IPS-20b (cell line): ENCODE results near the gene CHD1L.
"Not testable (repeated sequence)": the region's sequence is repeated elsewhere in the genome, so short reads cannot be mapped to it uniquely, and the experiment has no call there.

Source experiments
- H3K27ac ChIP-seq: one replicate; pipeline ENCODE4 v1.5.1; 2013; ENCODE audit warnings: low read length
- H3K27me3 ChIP-seq: 2 replicates; pipeline ENCODE4 v1.6.1; 2013; ENCODE audit warnings: mild to moderate bottlenecking, low read length, inconsistent platforms; ENCODE audit not compliant: insufficient read depth
- H3K36me3 ChIP-seq: 2 replicates; pipeline ENCODE4 v1.6.1; 2013; ENCODE audit warnings: low read depth, mild to moderate bottlenecking, inconsistent platforms, low read length, moderate library complexity; ENCODE audit not compliant: insufficient read depth
- H3K4me1 ChIP-seq: 2 replicates; pipeline ENCODE4 v1.6.1; 2013; ENCODE audit warnings: mild to moderate bottlenecking, control low read depth, inconsistent platforms, low read length, moderate library complexity; ENCODE audit not compliant: insufficient read depth
- H3K4me3 ChIP-seq: 2 replicates; pipeline ENCODE4 v1.5.1; 2013; ENCODE audit warnings: mild to moderate bottlenecking, low read length, inconsistent platforms
- H3K9ac ChIP-seq: 2 replicates; pipeline ENCODE4 v1.6.1; 2013; ENCODE audit warnings: low read depth, mild to moderate bottlenecking, inconsistent platforms, low read length, moderate library complexity
- H3K9me3 ChIP-seq: 2 replicates; pipeline ENCODE4 v1.6.1; 2013; ENCODE audit warnings: mild to moderate bottlenecking, low read depth, low read length, inconsistent platforms; ENCODE audit not compliant: insufficient read depth

Gene CHD1L

GRCh38 chr1:147236448-147236847 is 6.0 kb upstream of the CHD1L start:
- Histone ChIP-seq H3K9me3 (peaks cover 10% of the 10 kb centered on the region), H3K4me1 (peaks cover 4% of the 10 kb centered on the region; the same call in 1 of the 2 replicates), H3K27ac (no peak overlapping the region), H3K27me3 (no peaks in the 10 kb centered on the region), H3K9ac (no peak overlapping the region), H3K36me3 (no peaks in the 10 kb centered on the region), H3K4me3 (no peak overlapping the region)

GRCh38 chr1:147236959-147237791 is 5.3 kb upstream of the CHD1L start:
- Histone ChIP-seq H3K9me3 (peaks cover 3% of the 10 kb centered on the region), H3K4me3 (no peak overlapping the region), H3K27ac (no peak overlapping the region), H3K27me3 (peaks cover 5% of the 10 kb centered on the region; the same call in 1 of the 2 replicates), H3K4me1 (peaks cover 4% of the 10 kb centered on the region; the same call in 1 of the 2 replicates), H3K36me3 (no peaks in the 10 kb centered on the region), H3K9ac (no peak overlapping the region)

GRCh38 chr1:147238053-147238902 is 4.2 kb upstream of the CHD1L start:
- no peak overlapping the region for H3K27ac ChIP-seq
- H3K9ac ChIP-seq = no peak overlapping the region
- H3K27me3 ChIP-seq = peaks cover 5% of the 10 kb centered on the region; the same call in 1 of the 2 replicates
- H3K4me3 ChIP-seq = no peak overlapping the region
- no peaks in the 10 kb centered on the region; the same call in 1 of the 2 replicates for H3K9me3 ChIP-seq
- no peaks in the 10 kb centered on the region for H3K36me3 ChIP-seq
- peaks cover 4% of the 10 kb centered on the region; the same call in 1 of the 2 replicates for H3K4me1 ChIP-seq

- Histone ChIP-seq H3K4me1 (peaks cover 4% of the 10 kb centered on the region; the same call in 1 of the 2 replicates), H3K27ac (no peak overlapping the region), H3K4me3 (0 out of 2 replicates have a peak overlapping the region, but pooled peaks have one; percentile 0), H3K9me3 (no peaks in the 10 kb centered on the region; the same call in 1 of the 2 replicates), H3K9ac (no peak overlapping the region), H3K36me3 (no peaks in the 10 kb centered on the region), H3K27me3 (peaks cover 5% of the 10 kb centered on the region; the same call in 1 of the 2 replicates)
Observed at GRCh38 chr1:147238925-147239820, 3.3 kb upstream of the CHD1L start.

GRCh38 chr1:147240131-147240721 is 2.3 kb upstream of the CHD1L start:
- H3K4me1 ChIP-seq, H3K9ac ChIP-seq, H3K27ac ChIP-seq, H3K9me3 ChIP-seq, H3K36me3 ChIP-seq, H3K27me3 ChIP-seq: not testable (repeated sequence)
- 0 out of 2 replicates have a peak overlapping the region, but pooled peaks have one; percentile 0 for H3K4me3 ChIP-seq

- no peak overlapping the region for H3K27ac ChIP-seq
- peak overlapping the region; percentile 94 for H3K4me3 ChIP-seq
- peaks cover 7% of the 10 kb centered on the region; the same call in 1 of the 2 replicates for H3K4me1 ChIP-seq
- peaks cover 5% of the 10 kb centered on the region; the same call in 1 of the 2 replicates for H3K27me3 ChIP-seq
- H3K9ac ChIP-seq = no peak overlapping the region; the same call in 1 of the 2 replicates
- peaks cover 4% of the 10 kb centered on the region; the same call in 1 of the 2 replicates for H3K36me3 ChIP-seq
- no peaks in the 10 kb centered on the region for H3K9me3 ChIP-seq
Observed at GRCh38 chr1:147241934-147242448, 493 bp upstream of the CHD1L start.

GRCh38 chr1:147243228-147243685 is 773 bp downstream of the CHD1L start:
- Histone ChIP-seq H3K9me3 (no peaks in the 10 kb centered on the region), H3K4me1 (peaks cover 15% of the 10 kb centered on the region; the same call in 1 of the 2 replicates), H3K27ac (no peak overlapping the region), H3K27me3 (peaks cover 5% of the 10 kb centered on the region; the same call in 1 of the 2 replicates), H3K9ac (peak overlapping the region; percentile 84), H3K36me3 (peaks cover 4% of the 10 kb centered on the region; the same call in 1 of the 2 replicates), H3K4me3 (peak overlapping the region; percentile 94)

- Histone ChIP-seq H3K4me1 (peaks cover 15% of the 10 kb centered on the region; the same call in 1 of the 2 replicates), H3K9ac (peak overlapping the region; percentile 84), H3K36me3 (peaks cover 4% of the 10 kb centered on the region; the same call in 1 of the 2 replicates), H3K4me3 (peak overlapping the region; percentile 94), H3K27ac (no peak overlapping the region), H3K27me3 (peaks cover 5% of the 10 kb centered on the region; the same call in 1 of the 2 replicates), H3K9me3 (no peaks in the 10 kb centered on the region)
Observed at GRCh38 chr1:147243841-147244240, 1.4 kb downstream of the CHD1L start.

- no peak overlapping the region for H3K27ac ChIP-seq
- H3K36me3 ChIP-seq = peaks cover 4% of the 10 kb centered on the region; the same call in 1 of the 2 replicates
- H3K27me3 ChIP-seq = peaks cover 5% of the 10 kb centered on the region; the same call in 1 of the 2 replicates
- H3K4me1 ChIP-seq = peaks cover 11% of the 10 kb centered on the region; the same call in 1 of the 2 replicates
- H3K9ac ChIP-seq = no peak overlapping the region
- no peaks in the 10 kb centered on the region for H3K9me3 ChIP-seq
- no peak overlapping the region; the same call in 1 of the 2 replicates for H3K4me3 ChIP-seq
Observed at GRCh38 chr1:147245129-147245528, 2.6 kb downstream of the CHD1L start.

- Histone ChIP-seq H3K4me3 (no peak overlapping the region), H3K36me3 (peaks cover 4% of the 10 kb centered on the region; the same call in 1 of the 2 replicates), H3K27me3 (peaks cover 5% of the 10 kb centered on the region; the same call in 1 of the 2 replicates), H3K9me3 (no peaks in the 10 kb centered on the region), H3K4me1 (peaks cover 11% of the 10 kb centered on the region; the same call in 1 of the 2 replicates), H3K27ac (no peak overlapping the region), H3K9ac (no peak overlapping the region)
Observed at GRCh38 chr1:147245586-147246021, 3.1 kb downstream of the CHD1L start.
